Superior temporal gyrus (tissue), 1 donor: ENCODE data around the gene BCKDK.
"Not testable (repeated sequence)": the region's sequence is repeated elsewhere in the genome, so short reads cannot be mapped to it uniquely, and the experiment has no call there.

Source experiments
- DNase-seq: peaks from one replicate; pipeline ENCODE4 v3.0.0-alpha.2; 2016; ENCODE audit errors: extremely low spot score

BCKDK gene

GRCh38 chr16:31094424-31095120, 13.6 kb upstream of the BCKDK start, which contains the start of gene VKORC1:
VKORC1 (minus strand) TSS chr16:31094797; CDS start chr16:31094729, 68 bp downstream.
- DNase-seq, result peak; percentile 95

- DNase-seq, result no peak
These were observed 8.1 kb upstream of the BCKDK start for GRCh38 chr16:31099860-31100638.

DNA sequence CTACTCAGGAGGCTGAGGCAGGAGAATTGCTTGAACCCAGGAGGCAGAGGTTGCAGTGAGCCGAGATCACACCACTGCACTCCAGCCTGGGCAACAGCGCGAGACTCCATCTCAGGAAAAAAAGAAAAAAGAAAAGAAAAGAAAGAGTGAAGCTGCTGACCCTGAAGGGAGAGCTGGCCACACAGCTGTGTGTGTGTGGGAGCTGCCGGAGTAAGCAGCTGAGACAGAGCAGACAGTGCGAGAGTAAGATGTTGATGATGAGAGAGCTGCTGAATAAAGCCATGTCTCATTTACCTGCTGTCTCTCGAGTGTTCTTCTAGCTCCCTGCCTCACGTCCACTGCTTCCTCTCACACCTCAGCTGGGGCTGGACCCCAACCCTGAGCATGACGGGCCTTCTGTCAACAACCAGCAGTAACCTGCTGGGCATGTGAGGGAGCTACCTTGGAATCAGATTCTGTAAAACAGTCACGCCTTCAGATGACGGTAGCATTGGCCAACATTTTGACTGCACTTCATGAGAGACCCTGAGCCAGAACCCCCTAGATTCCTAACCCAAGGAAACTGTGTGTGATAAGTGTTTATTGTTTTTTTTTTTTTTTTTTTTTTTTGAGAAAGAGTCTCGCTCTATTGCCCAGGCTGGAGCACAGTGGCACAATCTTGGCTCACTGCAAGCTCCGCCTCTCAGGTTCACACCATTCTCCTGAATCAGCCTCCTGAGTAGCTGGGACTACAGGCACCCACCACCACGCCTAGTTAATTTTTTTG, 7.1 kb upstream of the BCKDK start:
- not testable (repeated sequence) for DNase-seq

DNA sequence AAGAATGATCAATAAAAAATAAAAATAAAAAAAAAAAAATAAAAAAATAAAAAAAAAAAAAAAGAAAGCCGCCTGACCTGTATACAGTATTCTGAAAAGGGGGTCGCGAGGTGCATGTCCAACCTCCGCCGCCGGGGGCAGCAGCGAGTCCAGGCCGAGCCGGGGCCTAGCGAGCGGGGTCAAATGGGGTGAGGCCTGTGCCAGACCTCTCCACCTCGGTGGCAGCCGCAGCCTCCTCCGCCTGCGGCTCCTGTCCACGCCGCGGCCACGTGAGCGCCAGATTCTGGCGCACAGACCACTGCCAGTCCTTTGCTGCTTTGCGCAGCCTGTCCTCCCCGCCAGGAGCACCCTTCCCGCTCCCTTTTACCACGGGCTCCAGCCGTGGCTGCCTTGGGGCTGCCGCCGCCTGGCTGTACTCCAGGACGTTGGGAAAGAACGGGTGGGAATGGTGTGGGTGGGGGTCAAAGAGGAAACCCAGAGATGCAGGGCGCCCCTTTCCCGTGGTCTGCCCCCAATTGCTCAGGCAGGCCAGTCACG, 2.4 kb upstream of the BCKDK start:
- DNase-seq, result peak; percentile 75

DNA sequence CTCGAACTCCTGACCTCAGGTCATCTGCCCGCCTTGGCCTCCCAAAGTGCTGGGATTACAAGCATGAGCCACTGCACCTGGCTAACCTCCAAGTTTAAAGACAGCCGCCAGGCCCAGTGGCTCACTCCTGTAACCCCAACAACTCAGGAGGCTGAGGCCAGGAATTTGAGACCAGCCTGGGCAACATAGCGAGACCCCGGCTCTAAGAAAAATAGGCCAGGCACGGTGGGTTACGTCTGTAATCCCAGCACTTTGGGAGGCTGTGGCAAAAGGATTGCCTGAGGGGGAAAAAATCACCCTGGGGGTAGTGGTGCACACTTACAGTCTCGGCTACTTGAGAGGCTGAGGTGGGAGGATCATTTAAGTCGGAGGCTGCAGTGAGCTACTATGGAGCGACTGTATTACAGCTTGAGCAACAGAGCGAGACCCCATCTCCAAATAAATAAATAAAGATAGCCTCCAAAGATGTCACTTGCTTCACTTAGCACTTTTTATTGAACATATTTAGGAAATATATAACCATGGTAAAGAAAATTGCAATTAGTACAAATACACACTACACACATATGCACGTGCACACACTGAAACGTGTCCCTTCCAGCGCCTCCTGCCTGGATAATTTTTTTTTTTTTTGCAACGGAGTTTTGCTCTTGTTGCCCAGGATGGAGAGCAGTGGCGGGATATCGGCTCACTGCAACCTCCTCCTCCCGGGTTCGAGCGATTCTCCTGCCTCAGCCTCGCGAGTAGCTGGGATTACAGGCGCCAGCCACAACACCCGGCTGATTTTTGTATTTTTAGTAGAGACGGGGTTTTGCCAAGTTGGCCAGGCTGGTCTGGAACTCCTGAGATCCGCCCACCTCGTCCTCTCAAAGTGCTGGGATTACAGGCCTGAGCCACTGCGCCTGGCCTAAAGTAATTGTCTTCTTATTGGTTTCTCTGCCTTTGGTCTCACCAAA, 1.4 kb upstream of the BCKDK start:
- DNase-seq, result no peak

GRCh38 chr16:31107465-31107867, 720 bp upstream of the BCKDK start:
- peak; percentile 29 for DNase-seq

- DNase-seq, result no peak
These were observed 790 bp downstream of the BCKDK start for GRCh38 chr16:31108794-31109558.

DNA sequence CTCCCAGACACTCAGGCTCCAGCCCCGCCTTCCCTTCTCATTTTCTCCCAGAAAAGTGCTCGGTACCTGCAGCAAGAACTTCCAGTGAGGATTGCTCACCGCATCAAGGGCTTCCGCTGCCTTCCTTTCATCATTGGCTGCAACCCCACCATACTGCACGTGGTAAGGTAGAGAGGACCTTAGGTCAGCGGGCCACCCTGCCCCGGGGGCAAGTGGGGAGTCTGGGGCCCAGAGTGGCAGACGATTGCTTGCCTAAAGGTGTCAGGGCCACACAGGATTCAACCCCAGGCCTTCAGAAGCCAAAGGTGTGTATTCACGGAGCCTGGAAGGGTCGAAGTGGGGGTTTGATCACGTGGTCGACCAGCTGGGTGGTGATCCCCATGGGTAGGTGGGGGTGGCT, 1.4 kb downstream of the BCKDK start:
- no peak for DNase-seq

GRCh38 chr16:31110106-31111034, 2.2 kb downstream of the BCKDK start:
- DNase-seq, result no peak

GRCh38 chr16:31111881-31112466, 3.8 kb downstream of the BCKDK start:
- DNase-seq, result no peak

DNA sequence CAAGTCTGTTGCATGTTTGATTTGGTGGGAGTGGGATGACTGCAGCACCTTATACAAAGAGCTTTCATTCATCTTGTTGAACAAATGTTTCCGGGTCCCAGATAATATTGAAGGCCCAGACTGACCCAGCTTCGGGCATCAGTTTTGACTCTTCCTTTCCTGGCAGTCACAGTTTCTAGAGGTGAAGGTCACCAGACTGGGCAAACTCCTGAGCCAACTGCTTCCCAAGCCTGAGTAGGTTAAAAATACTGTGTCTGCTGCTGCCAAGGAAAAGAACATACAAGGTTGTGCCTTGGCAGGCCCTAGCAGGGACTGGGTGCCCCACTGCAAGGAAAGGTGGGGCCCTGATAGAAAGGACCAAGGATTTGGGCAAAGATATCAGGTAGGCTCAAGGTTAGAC, 4.5 kb downstream of the BCKDK start:
- DNase-seq, result no peak

- DNase-seq, result no peak
These were observed 5.2 kb downstream of the BCKDK start for GRCh38 chr16:31113121-31114120.

- DNase-seq, result no peak
These were observed 6.3 kb downstream of the BCKDK start for GRCh38 chr16:31114468-31114867.

GRCh38 chr16:31117384-31118222, 9.4 kb downstream of the BCKDK start, which contains the start of gene KAT8:
KAT8 (plus strand) TSS chr16:31117664; CDS start chr16:31117682, 18 bp downstream.
- DNase-seq, result peak; percentile 99

DNA sequence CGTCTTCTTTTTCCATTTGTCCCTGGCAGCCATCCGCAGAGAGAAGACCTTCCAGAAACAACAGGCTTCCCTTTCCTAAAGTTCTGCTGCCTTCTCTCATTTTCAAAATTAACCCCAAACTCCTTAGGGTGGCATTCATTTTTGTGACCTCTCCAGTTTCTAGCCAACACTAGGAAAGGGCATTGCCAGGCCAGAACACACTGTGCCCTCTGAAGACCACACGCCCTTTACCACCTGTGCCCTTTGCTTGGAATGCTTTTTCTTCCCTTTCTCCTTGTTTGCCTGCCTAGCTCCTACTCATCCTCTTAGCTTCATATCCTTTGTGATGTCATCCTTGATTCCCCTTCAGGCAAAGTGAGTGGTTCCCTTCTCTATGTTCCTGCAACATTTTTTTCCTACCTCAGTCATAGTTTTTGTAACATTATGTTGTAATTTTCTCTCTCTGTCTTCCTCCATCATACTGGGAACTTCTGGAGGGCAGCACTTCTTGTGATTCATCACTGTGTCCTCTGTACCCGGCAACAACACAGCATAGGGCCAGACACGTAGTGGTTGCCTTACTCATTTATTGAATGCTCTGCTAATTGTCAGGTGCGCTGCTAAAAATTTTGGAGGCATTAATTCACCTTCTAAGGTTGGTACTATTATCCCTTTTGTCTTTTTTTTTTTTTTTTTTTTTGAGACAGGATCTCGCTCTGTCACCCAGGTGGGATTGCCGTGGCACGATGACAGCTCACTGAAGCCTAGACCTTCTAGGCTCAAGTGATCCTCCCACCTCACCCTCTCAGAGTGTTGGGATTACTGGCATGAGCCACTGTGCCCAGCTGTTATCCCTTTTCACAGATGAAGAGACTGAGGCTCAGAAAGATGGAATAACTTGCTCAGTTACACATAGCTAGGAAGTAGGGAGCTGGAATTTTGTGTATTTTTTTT, 10.3 kb downstream of the BCKDK start:
- DNase-seq, result peak; percentile 15
